DND-41 (cell line): ENCODE measurements around the gene CACNB4.

Experiments
- ATAC-seq: fragments of 200-7000 bp; cut with Tn5 transposase; 3 replicates; pipeline ENCODE4 v1.9.1; 2021; ENCODE audit warnings: low read depth; ENCODE audit not compliant: insufficient read depth
- DNase-seq: peaks from one replicate; pipeline ENCODE4 v3.0.0-alpha.2; 2020
- H2AFZ ChIP-seq: 2 replicates; pipeline ENCODE4 v1.6.0; 2012; ENCODE audit warnings: low read depth, low read length
- H3K27ac ChIP-seq: 2 replicates; pipeline ENCODE4 v1.5.1; 2012; ENCODE audit warnings: low read length, inconsistent platforms
- H3K27me3 ChIP-seq: fragments of 200-600 bp; sonication (generic); 2 replicates; pipeline ENCODE4 v1.6.0; 2012; ENCODE audit warnings: low read length, mild to moderate bottlenecking, inconsistent platforms; ENCODE audit not compliant: insufficient read depth, poor library complexity
- H3K36me3 ChIP-seq: 2 replicates; pipeline ENCODE4 v1.5.1; 2012; ENCODE audit warnings: low read length, inconsistent platforms; ENCODE audit not compliant: insufficient read depth
- H3K4me1 ChIP-seq: 2 replicates; pipeline ENCODE4 v1.5.1; 2012; ENCODE audit warnings: mild to moderate bottlenecking, low read length; ENCODE audit not compliant: insufficient read depth
- H3K4me2 ChIP-seq: 2 replicates; pipeline ENCODE4 v1.6.0; 2012; ENCODE audit warnings: mild to moderate bottlenecking, moderate library complexity, low read length, inconsistent platforms; ENCODE audit not compliant: insufficient read depth
- H3K4me3 ChIP-seq, 2 experiments: fragments of 200-600 bp in 1 of 2; shearing (Covaris generic) in 1 of 2; 2 replicates each; pipeline ENCODE4 v1.5.1; 2012 to 2016; ENCODE audit warnings: inconsistent platforms in 2 of 2, low read length in 2 of 2, mild to moderate bottlenecking in 2 of 2, low read depth in 1 of 2, moderate library complexity in 1 of 2
- H3K79me2 ChIP-seq: 2 replicates; pipeline ENCODE4 v1.6.0; 2012; ENCODE audit warnings: low read length, inconsistent platforms; ENCODE audit not compliant: insufficient read depth
- H3K9ac ChIP-seq: 2 replicates; pipeline ENCODE4 v1.6.0; 2012; ENCODE audit warnings: low read depth, mild to moderate bottlenecking, inconsistent platforms, low read length, moderate library complexity
- H3K9me3 ChIP-seq: 2 replicates; pipeline ENCODE4 v1.5.1; 2012; ENCODE audit warnings: low read length, moderate library complexity, mild to moderate bottlenecking, inconsistent platforms; ENCODE audit not compliant: insufficient read depth, severe bottlenecking
- H4K20me1 ChIP-seq: 2 replicates; pipeline ENCODE4 v1.6.0; 2012; ENCODE audit warnings: low read length; ENCODE audit not compliant: insufficient read depth
- EZH2 ChIP-seq: IDR thresholded peaks from 3 replicates; pipeline ENCODE4 v1.6.1; 2012; ENCODE audit warnings: borderline replicate concordance, low read depth, mild to moderate bottlenecking, moderate library complexity, low read length, inconsistent platforms; ENCODE audit not compliant: severe bottlenecking
- TF ChIP-seq, protein P1 (sequence below): IDR thresholded peaks from 2 replicates; pipeline ENCODE4 v1.5.1; 2012; ENCODE audit warnings: borderline replicate concordance, low read length, moderate library complexity, mild to moderate bottlenecking; ENCODE audit not compliant: poor library complexity, severe bottlenecking; ENCODE audit errors: extremely low read depth

The CACNB4 gene

DNA sequence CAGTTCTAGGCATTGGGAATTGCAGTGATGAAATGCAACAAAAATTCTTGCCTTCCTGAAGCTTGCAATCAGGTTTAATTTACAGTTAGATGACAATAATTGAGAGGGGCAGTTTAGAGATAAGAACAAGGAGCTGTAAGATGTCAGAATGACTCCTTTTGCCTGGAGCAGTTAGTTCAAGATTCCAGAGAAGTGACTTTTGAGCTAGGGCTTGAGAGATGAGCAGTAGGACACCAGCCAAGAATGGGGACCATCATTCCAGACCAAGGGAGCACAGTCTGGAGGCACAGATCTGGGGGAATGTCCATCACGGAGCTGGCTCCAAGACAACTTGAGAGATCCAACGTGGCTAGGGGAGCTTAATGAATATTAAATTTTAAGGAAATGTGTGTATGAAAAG lies 26.8 kb downstream of the CACNB4 start:
- Histone ChIP-seq H3K4me2 (no peak overlapping the region), H3K4me3 (no peak overlapping the region), H3K9ac (no peak overlapping the region), H3K27ac (no peak overlapping the region), H3K36me3 (no peaks in the 10 kb centered on the region), H3K79me2 (no peaks in the 10 kb centered on the region), H3K27me3 (no peaks in the 10 kb centered on the region), H4K20me1 (no peaks in the 10 kb centered on the region), H3K9me3 (no peaks in the 10 kb centered on the region), H3K4me1 (no peaks in the 10 kb centered on the region), H2AFZ (no peak overlapping the region)
- no peak for ATAC-seq
- DNase-seq = no peak
- TF ChIP-seq, protein P1, sequence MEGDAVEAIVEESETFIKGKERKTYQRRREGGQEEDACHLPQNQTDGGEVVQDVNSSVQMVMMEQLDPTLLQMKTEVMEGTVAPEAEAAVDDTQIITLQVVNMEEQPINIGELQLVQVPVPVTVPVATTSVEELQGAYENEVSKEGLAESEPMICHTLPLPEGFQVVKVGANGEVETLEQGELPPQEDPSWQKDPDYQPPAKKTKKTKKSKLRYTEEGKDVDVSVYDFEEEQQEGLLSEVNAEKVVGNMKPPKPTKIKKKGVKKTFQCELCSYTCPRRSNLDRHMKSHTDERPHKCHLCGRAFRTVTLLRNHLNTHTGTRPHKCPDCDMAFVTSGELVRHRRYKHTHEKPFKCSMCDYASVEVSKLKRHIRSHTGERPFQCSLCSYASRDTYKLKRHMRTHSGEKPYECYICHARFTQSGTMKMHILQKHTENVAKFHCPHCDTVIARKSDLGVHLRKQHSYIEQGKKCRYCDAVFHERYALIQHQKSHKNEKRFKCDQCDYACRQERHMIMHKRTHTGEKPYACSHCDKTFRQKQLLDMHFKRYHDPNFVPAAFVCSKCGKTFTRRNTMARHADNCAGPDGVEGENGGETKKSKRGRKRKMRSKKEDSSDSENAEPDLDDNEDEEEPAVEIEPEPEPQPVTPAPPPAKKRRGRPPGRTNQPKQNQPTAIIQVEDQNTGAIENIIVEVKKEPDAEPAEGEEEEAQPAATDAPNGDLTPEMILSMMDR = no peak
- no peak for TF ChIP-seq EZH2

DNA sequence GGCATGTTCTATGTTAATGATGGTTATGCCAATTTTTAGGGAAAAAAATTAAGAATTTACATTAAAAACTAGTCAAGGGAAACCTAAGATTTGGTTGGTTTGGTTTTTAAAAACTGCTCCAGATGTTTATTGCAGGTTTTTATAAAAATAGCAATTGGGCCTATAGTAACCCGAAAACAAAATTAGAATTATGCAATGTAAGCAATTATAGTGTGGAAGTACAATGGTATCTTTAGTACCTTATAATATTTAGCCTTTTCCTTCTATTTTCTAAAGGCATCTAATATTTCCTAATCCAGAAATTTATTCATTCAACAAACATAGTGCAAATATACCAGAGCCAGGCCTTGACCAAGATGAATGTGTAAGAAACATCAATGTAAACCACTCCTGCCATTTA lies 27.3 kb downstream of the CACNB4 start:
- no peak for TF ChIP-seq EZH2
- no peaks in the 10 kb centered on the region for H4K20me1 ChIP-seq
- no peaks in the 10 kb centered on the region for H3K36me3 ChIP-seq
- H3K27ac ChIP-seq = no peak overlapping the region
- no peak overlapping the region for H3K4me2 ChIP-seq
- no peaks in the 10 kb centered on the region for H3K27me3 ChIP-seq
- no peak overlapping the region for H3K9ac ChIP-seq
- no peaks in the 10 kb centered on the region for H3K79me2 ChIP-seq
- ATAC-seq (no peak), DNase-seq (no peak)
- H3K9me3 ChIP-seq = no peaks in the 10 kb centered on the region
- no peaks in the 10 kb centered on the region for H3K4me1 ChIP-seq
- H3K4me3 ChIP-seq = no peak overlapping the region
- no peak overlapping the region for H2AFZ ChIP-seq

DNA sequence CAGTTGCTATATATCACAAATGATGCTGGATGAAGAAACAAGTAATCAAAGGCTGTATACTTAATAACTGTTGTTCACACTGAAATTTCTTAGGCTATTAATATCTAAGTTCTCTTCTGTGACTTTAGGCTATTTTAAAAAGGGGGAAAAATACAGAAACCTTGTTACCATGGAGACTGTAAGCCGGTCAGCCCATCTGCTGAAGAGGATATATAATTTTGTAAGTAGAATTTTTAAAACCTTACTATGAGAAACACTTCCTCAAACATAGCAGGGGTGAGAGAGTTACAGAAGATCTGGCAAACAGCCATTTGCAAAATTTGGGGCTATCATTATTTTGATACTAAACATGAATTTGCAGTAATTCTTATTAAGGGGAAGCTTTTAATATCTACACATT lies 27.8 kb downstream of the CACNB4 start:
- H3K36me3 ChIP-seq = no peaks in the 10 kb centered on the region
- H2AFZ ChIP-seq = no peak overlapping the region
- TF ChIP-seq, protein P1 = no peak
- no peak for TF ChIP-seq EZH2
- no peaks in the 10 kb centered on the region for H3K4me1 ChIP-seq
- ATAC-seq (no peak), DNase-seq (no peak)
- H3K27ac ChIP-seq = no peak overlapping the region
- no peak overlapping the region for H3K4me3 ChIP-seq
- no peaks in the 10 kb centered on the region for H3K79me2 ChIP-seq
- H3K27me3 ChIP-seq = no peaks in the 10 kb centered on the region
- no peak overlapping the region for H3K9ac ChIP-seq
- H3K9me3 ChIP-seq = no peaks in the 10 kb centered on the region
- H3K4me2 ChIP-seq = no peak overlapping the region
- H4K20me1 ChIP-seq = no peaks in the 10 kb centered on the region

DNA sequence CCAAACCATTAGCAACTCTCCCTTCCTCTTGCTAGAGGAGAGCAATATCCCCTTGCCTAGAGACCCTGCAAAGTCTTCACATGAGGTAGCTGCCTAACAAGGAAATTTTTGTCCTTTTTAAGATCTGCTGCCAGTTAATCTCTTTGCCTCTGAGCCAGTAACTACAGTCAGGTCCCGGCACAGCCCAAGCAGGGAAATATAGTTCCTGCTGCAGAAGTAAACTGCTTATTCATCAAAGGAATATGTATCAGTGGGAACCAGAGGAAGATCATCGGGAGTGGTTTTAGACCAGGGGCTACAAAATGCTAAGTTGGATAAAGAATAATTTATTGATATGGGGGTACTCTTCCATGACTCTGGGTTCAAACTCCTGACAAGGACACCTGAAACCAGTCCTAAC lies 30.6 kb downstream of the CACNB4 start:
- no peak for ATAC-seq
- DNase-seq = no peak
- Histone ChIP-seq H3K4me2 (no peak overlapping the region), H3K9me3 (no peaks in the 10 kb centered on the region), H3K4me1 (no peaks in the 10 kb centered on the region), H3K79me2 (no peaks in the 10 kb centered on the region), H2AFZ (no peak overlapping the region), H3K27ac (no peak overlapping the region), H3K4me3 (no peak overlapping the region), H4K20me1 (no peaks in the 10 kb centered on the region), H3K36me3 (no peaks in the 10 kb centered on the region), H3K9ac (no peak overlapping the region), H3K27me3 (no peaks in the 10 kb centered on the region)
- TF ChIP-seq, protein P1 = no peak
- TF ChIP-seq EZH2 = no peak
